ENCODE data around the gene AMMECR1. TPM values are rescaled to one million over a fixed set of nuclear protein-coding genes. Genes with fewer than 3 reads are reported as not detected.

Gene AMMECR1
- total RNA-seq, 4 donors from 2014 or later, result 3.0 to 5.1 (median 3.7) TPM

GRCh38 chrX:110178179-110178865 lies 139.6 kb downstream of the AMMECR1 start:
- TF ChIP-seq, protein P1, sequence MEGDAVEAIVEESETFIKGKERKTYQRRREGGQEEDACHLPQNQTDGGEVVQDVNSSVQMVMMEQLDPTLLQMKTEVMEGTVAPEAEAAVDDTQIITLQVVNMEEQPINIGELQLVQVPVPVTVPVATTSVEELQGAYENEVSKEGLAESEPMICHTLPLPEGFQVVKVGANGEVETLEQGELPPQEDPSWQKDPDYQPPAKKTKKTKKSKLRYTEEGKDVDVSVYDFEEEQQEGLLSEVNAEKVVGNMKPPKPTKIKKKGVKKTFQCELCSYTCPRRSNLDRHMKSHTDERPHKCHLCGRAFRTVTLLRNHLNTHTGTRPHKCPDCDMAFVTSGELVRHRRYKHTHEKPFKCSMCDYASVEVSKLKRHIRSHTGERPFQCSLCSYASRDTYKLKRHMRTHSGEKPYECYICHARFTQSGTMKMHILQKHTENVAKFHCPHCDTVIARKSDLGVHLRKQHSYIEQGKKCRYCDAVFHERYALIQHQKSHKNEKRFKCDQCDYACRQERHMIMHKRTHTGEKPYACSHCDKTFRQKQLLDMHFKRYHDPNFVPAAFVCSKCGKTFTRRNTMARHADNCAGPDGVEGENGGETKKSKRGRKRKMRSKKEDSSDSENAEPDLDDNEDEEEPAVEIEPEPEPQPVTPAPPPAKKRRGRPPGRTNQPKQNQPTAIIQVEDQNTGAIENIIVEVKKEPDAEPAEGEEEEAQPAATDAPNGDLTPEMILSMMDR (IDR thresholded peaks at IDR 0.05; ENCODE audit: low read depth), result no peak

- TF ChIP-seq, protein P1 (IDR thresholded peaks at IDR 0.05; ENCODE audit: low read depth), result no peak
Observed at GRCh38 chrX:110175696-110176095, 142.2 kb downstream of the AMMECR1 start.

- TF ChIP-seq, protein P1 (IDR thresholded peaks at IDR 0.05; ENCODE audit: low read depth), result no peak
Observed at GRCh38 chrX:110175146-110175545, 142.7 kb downstream of the AMMECR1 start.

DNA sequence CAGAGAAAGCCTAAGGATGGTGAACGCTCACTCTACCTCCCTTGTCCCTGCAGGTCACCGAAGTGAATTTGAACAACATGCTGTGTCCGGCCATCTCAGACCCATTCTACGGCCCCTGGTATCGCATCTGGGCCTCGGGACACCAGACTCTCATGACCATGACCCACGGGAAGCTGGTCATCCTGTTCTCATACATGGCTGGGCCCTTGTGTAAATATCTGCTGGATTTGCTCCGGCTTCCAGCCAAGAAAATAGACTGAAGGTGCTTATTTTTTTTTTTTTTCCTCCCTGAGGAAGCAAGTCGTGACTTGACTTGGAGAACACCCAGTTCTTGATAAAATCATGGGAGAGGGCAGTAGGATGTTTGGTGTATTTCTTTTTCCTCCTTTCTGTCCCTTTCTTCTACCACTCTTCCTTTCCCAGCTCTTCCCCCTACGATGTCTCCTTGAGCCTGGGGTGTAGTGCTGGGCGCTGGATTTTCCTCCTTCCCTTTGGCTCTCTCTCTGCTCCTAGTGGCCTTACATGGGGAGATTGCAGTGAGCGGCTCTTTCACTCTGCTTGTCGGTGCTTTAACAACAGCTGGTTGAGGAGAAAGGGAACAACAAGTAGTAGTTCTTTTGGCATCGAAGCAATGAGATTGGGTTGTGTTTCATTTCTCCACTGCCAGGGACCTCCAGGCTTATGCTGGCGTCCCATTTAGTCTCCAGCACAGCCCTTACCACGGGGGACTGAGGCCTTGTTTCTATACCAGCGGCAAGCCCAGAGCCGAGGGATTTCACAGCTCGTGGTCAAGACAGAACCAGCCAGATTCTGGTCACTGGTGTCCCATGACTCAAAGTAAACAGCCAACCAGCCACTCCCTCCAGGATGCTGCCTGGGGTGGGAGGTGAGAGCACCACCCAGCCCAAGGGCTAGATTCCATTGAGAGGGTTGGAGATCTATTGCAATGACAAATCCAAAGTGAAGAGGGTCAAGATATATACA lies 144.4 kb downstream of the AMMECR1 start:
- TF ChIP-seq, protein P1 (IDR thresholded peaks at IDR 0.05; ENCODE audit: low read depth), result no peak

DNA sequence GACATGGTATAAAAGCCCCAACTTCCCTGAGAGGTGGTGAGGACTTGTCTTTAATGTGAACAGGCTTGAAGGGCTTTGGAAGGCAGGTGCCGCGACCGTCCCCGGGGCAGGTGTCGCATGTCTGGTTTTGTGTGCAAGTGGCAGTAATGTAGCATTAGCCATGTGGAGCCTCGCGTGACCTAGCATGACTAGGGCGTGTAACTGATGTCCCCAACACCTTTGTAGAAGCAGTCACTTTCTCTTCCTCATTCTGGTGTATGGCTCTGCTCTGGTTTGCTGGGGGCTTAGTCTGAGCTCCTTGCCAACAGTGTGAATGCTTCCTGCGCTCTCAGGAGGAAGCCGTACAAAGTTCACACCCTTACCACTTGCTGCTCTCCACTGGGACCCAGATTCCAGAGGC lies 145.7 kb downstream of the AMMECR1 start:
- TF ChIP-seq, protein P1 (IDR thresholded peaks at IDR 0.05; ENCODE audit: low read depth), result no peak

DNA sequence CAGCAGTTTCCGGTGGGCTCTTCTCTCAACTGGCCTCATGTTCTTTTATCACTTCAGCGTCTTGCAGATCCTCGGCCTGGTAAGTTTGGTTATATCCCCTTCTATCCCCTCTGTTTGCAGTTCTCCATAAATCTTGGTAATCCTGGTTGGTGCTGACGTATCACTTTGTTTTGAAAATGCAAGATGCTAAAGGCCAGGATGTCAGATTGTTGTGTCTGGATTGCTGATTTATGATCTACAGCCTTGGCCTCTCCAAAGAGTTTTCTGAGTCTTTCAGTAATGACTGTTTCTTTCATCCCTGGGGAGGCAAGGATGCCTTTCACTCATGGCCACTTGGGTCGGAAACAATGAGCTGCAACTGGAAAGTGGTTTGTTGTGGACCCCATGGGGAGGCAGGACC lies 146.4 kb downstream of the AMMECR1 start:
- TF ChIP-seq, protein P1 (IDR thresholded peaks at IDR 0.05; ENCODE audit: low read depth), result no peak

- TF ChIP-seq, protein P1 (IDR thresholded peaks at IDR 0.05; ENCODE audit: low read depth), result no peak
Observed at GRCh38 chrX:110170029-110170428, 147.9 kb downstream of the AMMECR1 start.
